ENCODE results near the gene RPL39L.

Gene RPL39L

GRCh38 chr3:187169231-187169960 lies 30.1 kb upstream of the RPL39L start:
- Histone ChIP-seq H3K27ac (ENCODE audit: low read depth, low read length) (no peak overlapping the region), H3K36me3 (ENCODE audit: insufficient read depth, low read length) (no peaks in the 10 kb centered on the region), H3K27me3 (ENCODE audit: insufficient read depth, low read length) (no peaks in the 10 kb centered on the region), H2AFZ (ENCODE audit: low read length, unreplicated experiment) (no peak overlapping the region), H3K79me2 (ENCODE audit: control insufficient read depth, insufficient read depth, low read length, unreplicated experiment) (no peaks in the 10 kb centered on the region), H3K4me1 (ENCODE audit: control insufficient read depth, insufficient read depth, low read length, unreplicated experiment) (peaks cover 12% of the 10 kb centered on the region), H3K4me3 (ENCODE audit: low read depth, low read length) (no peak overlapping the region)

GRCh38 chr3:187167777-187168176 lies 28.5 kb upstream of the RPL39L start:
- peaks cover 12% of the 10 kb centered on the region for H3K4me1 ChIP-seq (ENCODE audit: control insufficient read depth, insufficient read depth, low read length, unreplicated experiment)
- no peak overlapping the region for H3K27ac ChIP-seq (ENCODE audit: low read depth, low read length)
- H3K4me3 ChIP-seq (ENCODE audit: low read depth, low read length): no peak overlapping the region
- H2AFZ ChIP-seq (ENCODE audit: low read length, unreplicated experiment): no peak overlapping the region
- H3K79me2 ChIP-seq (ENCODE audit: control insufficient read depth, insufficient read depth, low read length, unreplicated experiment): no peaks in the 10 kb centered on the region
- no peaks in the 10 kb centered on the region for H3K36me3 ChIP-seq (ENCODE audit: insufficient read depth, low read length)
- H3K27me3 ChIP-seq (ENCODE audit: insufficient read depth, low read length): peaks cover 4% of the 10 kb centered on the region; the same call in 1 of the 2 replicates

DNA sequence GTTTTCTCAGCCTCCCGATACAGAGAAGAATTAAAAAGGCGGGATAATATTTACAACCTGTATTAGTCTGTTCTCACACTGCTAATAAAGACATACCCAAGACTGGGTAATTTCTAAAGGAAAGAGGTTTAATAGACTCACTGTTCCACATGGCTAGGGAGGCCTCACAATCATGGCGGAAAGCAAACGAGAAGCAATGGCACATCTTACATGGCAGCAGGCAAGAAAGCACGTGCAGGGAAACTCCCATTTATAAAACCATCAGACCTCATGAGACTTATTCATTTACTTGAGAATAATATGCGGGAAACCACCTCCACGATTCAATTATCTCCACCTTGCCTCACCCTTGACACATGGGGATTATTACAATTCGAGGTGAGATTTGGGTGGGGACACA lies 27.5 kb upstream of the RPL39L start:
- H3K27ac ChIP-seq (ENCODE audit: low read depth, low read length): no peak overlapping the region
- no peaks in the 10 kb centered on the region for H3K79me2 ChIP-seq (ENCODE audit: control insufficient read depth, insufficient read depth, low read length, unreplicated experiment)
- H3K4me1 ChIP-seq (ENCODE audit: control insufficient read depth, insufficient read depth, low read length, unreplicated experiment): peaks cover 12% of the 10 kb centered on the region
- peaks cover 14% of the 10 kb centered on the region for H3K27me3 ChIP-seq (ENCODE audit: insufficient read depth, low read length)
- no peak overlapping the region for H3K4me3 ChIP-seq (ENCODE audit: low read depth, low read length)
- H3K36me3 ChIP-seq (ENCODE audit: insufficient read depth, low read length): no peaks in the 10 kb centered on the region
- no peak overlapping the region for H2AFZ ChIP-seq (ENCODE audit: low read length, unreplicated experiment)

DNA sequence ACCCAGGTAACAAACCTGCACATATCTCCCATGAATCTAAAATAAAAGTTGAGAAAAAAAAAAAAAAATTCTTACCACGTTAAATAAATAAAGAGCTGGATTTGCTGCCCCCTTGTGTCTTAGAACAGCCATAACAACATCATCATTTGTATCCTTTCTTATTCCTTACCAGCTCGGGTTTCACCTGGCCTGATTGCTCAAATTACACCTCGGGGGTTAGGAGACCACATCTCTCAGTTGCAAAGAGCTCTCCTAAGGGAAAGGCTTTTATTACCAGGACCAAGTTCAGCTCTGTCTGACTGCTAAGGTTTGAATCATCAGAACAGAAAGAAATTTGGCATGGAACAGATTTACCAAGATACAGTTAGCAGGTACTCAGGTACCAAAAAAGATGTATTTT lies 25.8 kb upstream of the RPL39L start:
- Histone ChIP-seq H3K27me3 (ENCODE audit: insufficient read depth, low read length) (peaks cover 30% of the 10 kb centered on the region), H3K4me1 (ENCODE audit: control insufficient read depth, insufficient read depth, low read length, unreplicated experiment) (peaks cover 6% of the 10 kb centered on the region), H3K4me3 (ENCODE audit: low read depth, low read length) (no peak overlapping the region), H3K79me2 (ENCODE audit: control insufficient read depth, insufficient read depth, low read length, unreplicated experiment) (no peaks in the 10 kb centered on the region), H3K27ac (ENCODE audit: low read depth, low read length) (no peak overlapping the region), H2AFZ (ENCODE audit: low read length, unreplicated experiment) (no peak overlapping the region), H3K36me3 (ENCODE audit: insufficient read depth, low read length) (no peaks in the 10 kb centered on the region)

- Histone ChIP-seq H3K27ac (ENCODE audit: low read depth, low read length) (no peak overlapping the region), H3K4me3 (ENCODE audit: low read depth, low read length) (no peak overlapping the region), H3K36me3 (ENCODE audit: insufficient read depth, low read length) (no peaks in the 10 kb centered on the region), H3K4me1 (ENCODE audit: control insufficient read depth, insufficient read depth, low read length, unreplicated experiment) (no peaks in the 10 kb centered on the region), H2AFZ (ENCODE audit: low read length, unreplicated experiment) (no peak overlapping the region), H3K27me3 (ENCODE audit: insufficient read depth, low read length) (peaks cover 48% of the 10 kb centered on the region), H3K79me2 (ENCODE audit: control insufficient read depth, insufficient read depth, low read length, unreplicated experiment) (no peaks in the 10 kb centered on the region)
Observed at GRCh38 chr3:187162265-187162953, 23.1 kb upstream of the RPL39L start.

DNA sequence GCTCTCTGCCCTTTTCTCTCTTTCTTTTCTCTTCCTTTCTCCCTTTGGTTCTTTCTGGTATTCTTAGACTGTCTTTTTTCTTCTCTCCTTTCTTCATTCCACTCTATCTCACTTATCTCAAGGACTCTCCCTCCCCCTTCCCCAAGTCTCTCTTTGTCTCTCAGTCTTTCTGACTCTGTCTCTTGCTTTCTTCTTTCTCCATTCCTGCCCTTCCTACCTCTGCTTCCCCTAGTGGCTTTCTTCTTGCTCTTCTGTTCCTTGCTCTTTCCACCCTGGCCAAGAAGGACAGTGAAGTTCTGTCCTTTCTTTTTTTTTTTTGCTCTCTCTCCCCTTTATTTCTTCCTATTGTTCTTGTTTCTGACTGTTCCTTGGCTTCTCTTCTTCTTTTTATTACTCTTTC lies 22.3 kb upstream of the RPL39L start:
- Histone ChIP-seq H3K27me3 (ENCODE audit: insufficient read depth, low read length) (peaks cover 48% of the 10 kb centered on the region), H3K4me1 (ENCODE audit: control insufficient read depth, insufficient read depth, low read length, unreplicated experiment) (no peaks in the 10 kb centered on the region), H3K36me3 (ENCODE audit: insufficient read depth, low read length) (no peaks in the 10 kb centered on the region), H3K27ac (ENCODE audit: low read depth, low read length) (no peak overlapping the region), H3K79me2 (ENCODE audit: control insufficient read depth, insufficient read depth, low read length, unreplicated experiment) (no peaks in the 10 kb centered on the region), H2AFZ (ENCODE audit: low read length, unreplicated experiment) (no peak overlapping the region), H3K4me3 (ENCODE audit: low read depth, low read length) (no peak overlapping the region)

DNA sequence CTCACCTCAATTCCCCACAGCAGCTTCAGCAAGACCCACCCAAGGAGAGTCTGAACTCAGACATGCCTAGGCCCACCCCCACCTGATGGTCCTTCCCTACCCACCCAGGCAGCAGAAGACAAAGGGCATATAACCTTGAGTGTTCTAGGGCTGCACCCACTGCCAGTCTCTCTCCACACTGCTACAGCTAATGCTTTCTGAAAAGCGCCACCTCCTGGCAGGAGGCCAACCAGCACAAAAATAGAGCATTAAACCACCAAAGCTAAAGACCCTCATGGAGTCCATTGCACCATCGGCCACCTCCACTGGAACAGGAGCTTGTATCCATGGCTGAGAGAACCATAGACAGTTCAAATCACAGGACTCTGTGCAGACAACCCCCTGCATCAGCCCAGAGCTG lies 11.3 kb upstream of the RPL39L start:
- Histone ChIP-seq H3K79me2 (ENCODE audit: control insufficient read depth, insufficient read depth, low read length, unreplicated experiment) (no peaks in the 10 kb centered on the region), H3K4me3 (ENCODE audit: low read depth, low read length) (no peak overlapping the region), H3K4me1 (ENCODE audit: control insufficient read depth, insufficient read depth, low read length, unreplicated experiment) (no peaks in the 10 kb centered on the region), H3K27me3 (ENCODE audit: insufficient read depth, low read length) (peaks cover 44% of the 10 kb centered on the region), H3K36me3 (ENCODE audit: insufficient read depth, low read length) (no peaks in the 10 kb centered on the region), H3K27ac (ENCODE audit: low read depth, low read length) (no peak overlapping the region), H2AFZ (ENCODE audit: low read length, unreplicated experiment) (no peak overlapping the region)

DNA sequence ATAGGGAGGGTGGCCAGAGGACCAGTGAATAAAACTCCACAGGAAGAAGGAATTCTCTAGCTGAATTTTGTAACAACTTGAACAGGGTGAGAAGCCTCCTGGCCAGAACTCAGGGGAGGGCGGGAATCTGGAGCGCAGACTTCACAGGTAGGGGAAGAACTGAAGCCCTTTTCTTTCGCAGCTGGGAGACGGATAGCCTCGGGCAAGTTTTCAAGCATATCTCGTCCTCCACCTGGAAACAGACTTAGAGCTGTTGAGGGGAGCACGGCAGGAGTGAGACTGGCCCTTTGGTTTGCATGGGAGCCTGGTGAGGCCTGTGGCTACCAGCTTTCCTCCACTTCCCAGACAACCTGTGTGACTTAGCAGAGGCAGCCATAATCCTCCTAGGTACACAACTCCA lies 10.9 kb upstream of the RPL39L start:
- H3K27me3 ChIP-seq (ENCODE audit: insufficient read depth, low read length): peaks cover 46% of the 10 kb centered on the region
- H3K4me3 ChIP-seq (ENCODE audit: low read depth, low read length): no peak overlapping the region
- H3K27ac ChIP-seq (ENCODE audit: low read depth, low read length): no peak overlapping the region
- no peaks in the 10 kb centered on the region for H3K36me3 ChIP-seq (ENCODE audit: insufficient read depth, low read length)
- H2AFZ ChIP-seq (ENCODE audit: low read length, unreplicated experiment): no peak overlapping the region
- H3K4me1 ChIP-seq (ENCODE audit: control insufficient read depth, insufficient read depth, low read length, unreplicated experiment): no peaks in the 10 kb centered on the region
- H3K79me2 ChIP-seq (ENCODE audit: control insufficient read depth, insufficient read depth, low read length, unreplicated experiment): no peaks in the 10 kb centered on the region

DNA sequence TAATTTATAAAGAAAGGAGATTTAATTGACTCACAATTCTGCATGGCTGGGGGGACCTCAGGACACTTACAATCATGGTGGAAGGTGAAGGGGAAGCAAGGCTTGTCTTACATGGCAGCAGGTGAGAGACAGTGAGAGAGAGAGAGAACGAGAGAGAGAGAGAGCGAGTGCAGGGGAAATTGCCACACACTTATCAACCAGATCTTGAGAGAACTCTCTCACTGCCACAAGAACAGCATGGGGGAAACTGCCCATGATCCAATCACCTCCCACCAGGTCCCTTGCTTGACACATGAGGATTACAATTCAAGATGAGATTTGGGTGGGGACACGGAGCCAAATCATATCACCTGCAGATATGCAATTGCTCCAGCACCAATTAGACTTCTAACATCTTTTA lies 7.1 kb upstream of the RPL39L start:
- Histone ChIP-seq H2AFZ (ENCODE audit: low read length, unreplicated experiment) (no peak overlapping the region), H3K79me2 (ENCODE audit: control insufficient read depth, insufficient read depth, low read length, unreplicated experiment) (no peaks in the 10 kb centered on the region), H3K4me3 (ENCODE audit: low read depth, low read length) (no peak overlapping the region), H3K27me3 (ENCODE audit: insufficient read depth, low read length) (peaks cover 29% of the 10 kb centered on the region), H3K4me1 (ENCODE audit: control insufficient read depth, insufficient read depth, low read length, unreplicated experiment) (no peaks in the 10 kb centered on the region), H3K27ac (ENCODE audit: low read depth, low read length) (no peak overlapping the region), H3K36me3 (ENCODE audit: insufficient read depth, low read length) (no peaks in the 10 kb centered on the region)

- H3K4me1 ChIP-seq (ENCODE audit: control insufficient read depth, insufficient read depth, low read length, unreplicated experiment): no peaks in the 10 kb centered on the region
- H3K4me3 ChIP-seq (ENCODE audit: low read depth, low read length): no peak overlapping the region
- no peak overlapping the region for H2AFZ ChIP-seq (ENCODE audit: low read length, unreplicated experiment)
- peaks cover 24% of the 10 kb centered on the region; the same call in 1 of the 2 replicates for H3K27me3 ChIP-seq (ENCODE audit: insufficient read depth, low read length)
- no peaks in the 10 kb centered on the region for H3K36me3 ChIP-seq (ENCODE audit: insufficient read depth, low read length)
- H3K79me2 ChIP-seq (ENCODE audit: control insufficient read depth, insufficient read depth, low read length, unreplicated experiment): no peaks in the 10 kb centered on the region
- H3K27ac ChIP-seq (ENCODE audit: low read depth, low read length): no peak overlapping the region
Observed at GRCh38 chr3:187145149-187145895, 6.0 kb upstream of the RPL39L start.

All from ACC112 (cell line).